Right kidney (tissue), 1 donor: ENCODE data around the gene CLCN3.
"Not testable (repeated sequence)": the region's sequence is repeated elsewhere in the genome, so short reads cannot be mapped to it uniquely, and the experiment has no call there.

Source experiments
- DNase-seq: peaks from one replicate; pipeline ENCODE4 v3.0.0-alpha.2; 2016

The CLCN3 gene

GRCh38 chr4:169655401-169655800 lies 35.0 kb downstream of the CLCN3 start:
- no peak for DNase-seq

- DNase-seq = no peak
Measured at GRCh38 chr4:169657470-169658107, 37.2 kb downstream of the CLCN3 start.

- no peak for DNase-seq
Measured at GRCh38 chr4:169658196-169658595, 37.8 kb downstream of the CLCN3 start.

- DNase-seq = no peak
Measured at GRCh38 chr4:169658975-169659715, 38.8 kb downstream of the CLCN3 start.

- peak; percentile 79 for DNase-seq
Measured at GRCh38 chr4:169659716-169660670, 39.6 kb downstream of the CLCN3 start.

- DNase-seq = no peak
Measured at GRCh38 chr4:169660929-169661328, 40.6 kb downstream of the CLCN3 start.

GRCh38 chr4:169661761-169662160 lies 41.4 kb downstream of the CLCN3 start:
- DNase-seq = no peak

GRCh38 chr4:169662206-169662605 lies 41.8 kb downstream of the CLCN3 start:
- DNase-seq = no peak

GRCh38 chr4:169663402-169663801 lies 43.0 kb downstream of the CLCN3 start:
- DNase-seq = no peak

GRCh38 chr4:169663831-169664230 lies 43.5 kb downstream of the CLCN3 start:
- no peak for DNase-seq

- DNase-seq = no peak
Measured at GRCh38 chr4:169664615-169665014, 44.2 kb downstream of the CLCN3 start.

- DNase-seq = no peak
Measured at GRCh38 chr4:169665046-169665737, 44.8 kb downstream of the CLCN3 start.

GRCh38 chr4:169668069-169668721 lies 47.8 kb downstream of the CLCN3 start:
- DNase-seq = no peak

GRCh38 chr4:169675825-169676224 lies 55.4 kb downstream of the CLCN3 start:
- no peak for DNase-seq

- DNase-seq = no peak
Measured at GRCh38 chr4:169677150-169677748, 56.9 kb downstream of the CLCN3 start.

- not testable (repeated sequence) for DNase-seq
Measured at GRCh38 chr4:169678486-169678885, 58.1 kb downstream of the CLCN3 start.

GRCh38 chr4:169678951-169679591 lies 58.7 kb downstream of the CLCN3 start:
- not testable (repeated sequence) for DNase-seq

- DNase-seq = no peak
Measured at GRCh38 chr4:169682372-169683047, 62.1 kb downstream of the CLCN3 start.

- no peak for DNase-seq
Measured at GRCh38 chr4:169689681-169690080, 69.3 kb downstream of the CLCN3 start.

GRCh38 chr4:169690787-169691186 lies 70.4 kb downstream of the CLCN3 start:
- DNase-seq = no peak
